Transverse colon (tissue), 3 donors: ENCODE data around the gene CLDN5.

Source experiments
- CTCF ChIP-seq, 5 experiments: fragments of 200-600 bp in 3 of 5; fragments of 450-650 bp in 2 of 5; sonication (generic) in 3 of 5; IDR thresholded peaks; 1 replicate in 2 of 5; 2 replicates in 3 of 5; pipeline ENCODE4 v1.5.1; 2016 to 2017; ENCODE audit warnings: antibody characterized with exemption in 5 of 5, inconsistent platforms in 3 of 5, mild to moderate bottlenecking in 2 of 5, moderate library complexity in 1 of 5
- POLR2A ChIP-seq: fragments of 450-650 bp; IDR thresholded peaks from one replicate; pipeline ENCODE4 v1.6.1; 2016; ENCODE audit warnings: antibody characterized with exemption, mild to moderate bottlenecking, moderate library complexity

GRCh38 chr22:19519041-19519926 lies 4.9 kb downstream of the CLDN5 start:
- TF ChIP-seq CTCF (IDR thresholded peaks at IDR 0.05), result no peak
- TF ChIP-seq POLR2A, result no peak
